Peyer's patch (tissue), 4 donors: ENCODE measurements around the gene LYPD8.

Experiments
- CTCF ChIP-seq, 6 experiments: fragments of 450-650 bp in 4 of 6; fragments of 200-600 bp in 2 of 6; sonication (generic) in 1 of 6; IDR thresholded peaks; one replicate each; pipeline ENCODE4 v1.5.1; 2017 to 2019; ENCODE audit warnings: antibody characterized with exemption in 6 of 6, mild to moderate bottlenecking in 3 of 6, moderate library complexity in 1 of 6
- POLR2A ChIP-seq, 2 donors: fragments of 450-650 bp; IDR thresholded peaks; one replicate each; pipeline ENCODE4 v1.5.1; 2017; ENCODE audit warnings: antibody characterized with exemption in 2 of 2, mild to moderate bottlenecking in 2 of 2, moderate library complexity in 2 of 2

DNA sequence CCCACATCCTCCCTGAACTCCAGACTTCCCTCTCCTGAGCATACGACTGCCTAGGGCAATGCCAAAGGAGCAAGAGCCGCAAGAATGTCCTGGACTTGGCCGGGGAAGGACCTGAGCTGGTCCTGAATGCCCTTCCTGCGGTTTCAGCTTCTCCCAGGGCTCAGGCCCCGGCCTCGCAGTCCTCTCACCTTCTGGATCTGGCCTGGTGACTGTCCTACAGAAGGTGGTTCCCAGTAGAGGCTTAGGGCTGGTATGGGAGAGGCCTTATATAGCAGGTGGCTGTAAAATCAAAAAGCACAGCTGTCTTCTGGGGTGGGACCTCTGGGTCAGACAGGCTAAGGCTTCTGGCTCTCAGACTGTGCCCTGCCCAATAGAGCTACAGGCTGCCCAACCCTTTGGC lies at the start of gene LYPD8:
- TF ChIP-seq CTCF (IDR thresholded peaks at IDR 0.05) (no peak), POLR2A (IDR thresholded peaks at IDR 0.05) (no peak)
